B cell (primary cell): ENCODE data around the gene PCK2. TPM values are rescaled to one million over a fixed set of nuclear protein-coding genes. Genes with fewer than 3 reads are reported as not detected.

Source experiments
- ATAC-seq: fragments of 200-7000 bp; cut with Tn5 transposase; one replicate; pipeline ENCODE4 v1.10.0; 2021; ENCODE audit warnings: low read depth, mild to moderate bottlenecking, moderate number of reproducible peaks, moderate library complexity
- CTCF ChIA-PET: fragments of 350-600 bp; sonication (Branson Sonifier 250); formaldehyde crosslinking; loops from one replicate; lab custom pipeline; 2021; ENCODE audit warnings: antibody characterized with exemption, inconsistent platforms; lab: Charles Lee
- POLR2A ChIA-PET: fragments of 350-600 bp; sonication (Branson Sonifier 250); formaldehyde crosslinking; loops from one replicate; lab custom pipeline; 2021; ENCODE audit warnings: antibody characterized with exemption; lab: Charles Lee
- DNase-seq: peaks from one replicate; pipeline ENCODE4 v3.0.0; 2013
- H2AFZ ChIP-seq: 2 replicates; pipeline ENCODE4 v1.6.1; 2012; ENCODE audit warnings: mild to moderate bottlenecking, low read depth, low read length; ENCODE audit not compliant: insufficient read depth, poor library complexity, severe bottlenecking
- H3K27ac ChIP-seq, 2 donors: 1 replicate in 1 of 2; 2 replicates in 1 of 2; pipeline ENCODE4 v1.5.1; 2012 to 2013; ENCODE audit warnings: low read length in 2 of 2, mild to moderate bottlenecking in 2 of 2, moderate library complexity in 1 of 2
- H3K27me3 ChIP-seq, 4 experiments: fragments of 200-600 bp in 1 of 4; sonication (generic) in 1 of 4; replicated peaks in 1 of 4; 1 replicate in 2 of 4; 2 replicates in 2 of 4; pipeline versions ENCODE4 v1.6.1 to v1.7.0; 2013 to 2016; ENCODE audit warnings: low read length in 3 of 4, mild to moderate bottlenecking in 2 of 4, mixed read lengths in 1 of 4, moderate library complexity in 1 of 4; ENCODE audit not compliant: insufficient read depth in 4 of 4, control insufficient read depth in 3 of 4; ENCODE audit errors: control extremely low read depth in 1 of 4
- H3K36me3 ChIP-seq, 2 experiments: replicated peaks in 1 of 2; 1 replicate in 1 of 2; 2 replicates in 1 of 2; pipeline versions ENCODE4 v1.6.1 to v1.7.1; 2013; ENCODE audit warnings: low read length in 1 of 2; ENCODE audit not compliant: insufficient read depth in 2 of 2, control insufficient read depth in 1 of 2; ENCODE audit errors: control extremely low read depth in 1 of 2, extremely low read depth in 1 of 2
- H3K4me1 ChIP-seq, 2 donors: fragments of 200-600 bp in 1 of 2; sonication (generic) in 1 of 2; 1 replicate in 1 of 2; 2 replicates in 1 of 2; pipeline versions ENCODE4 v1.5.1 to v1.6.1; 2013 to 2017; ENCODE audit warnings: low read length in 2 of 2; ENCODE audit not compliant: control insufficient read depth in 2 of 2, insufficient read depth in 2 of 2
- H3K4me2 ChIP-seq: replicated peaks from 2 replicates; pipeline ENCODE3; 2012; ENCODE audit warnings: mild to moderate bottlenecking, low read depth, low read length; ENCODE audit not compliant: poor library complexity, severe bottlenecking
- H3K4me3 ChIP-seq, 5 experiments: fragments of 200-600 bp in 1 of 5; sonication (generic) in 1 of 5; 1 replicate in 3 of 5; 2 replicates in 2 of 5; pipeline versions ENCODE4 v1.5.1 to v1.7.0; 2011 to 2016; ENCODE audit warnings: low read length in 4 of 5, mild to moderate bottlenecking in 4 of 5, low read depth in 2 of 5, control low read depth in 1 of 5, moderate library complexity in 1 of 5; ENCODE audit not compliant: insufficient read depth in 1 of 5; ENCODE audit errors: control extremely low read depth in 1 of 5, extremely low read depth in 1 of 5
- H3K79me2 ChIP-seq: fragments of 200-600 bp; sonication (generic); one replicate; pipeline ENCODE4 v1.6.0; 2016; ENCODE audit warnings: low read length; ENCODE audit not compliant: control insufficient read depth, insufficient read depth
- H3K9ac ChIP-seq: fragments of 200-600 bp; sonication (generic); 2 replicates; pipeline ENCODE4 v1.6.1; 2017; ENCODE audit warnings: mild to moderate bottlenecking, low read length, moderate library complexity
- H3K9me3 ChIP-seq, 3 donors: one replicate each; pipeline versions ENCODE4 v1.6.1 to v1.7.1; 2013; ENCODE audit warnings: low read length in 2 of 3; ENCODE audit not compliant: control insufficient read depth in 2 of 3, insufficient read depth in 1 of 3; ENCODE audit errors: control extremely low read depth in 1 of 3
- H4K20me1 ChIP-seq: 2 replicates; pipeline ENCODE4 v1.6.0; 2012; ENCODE audit warnings: mild to moderate bottlenecking, low read length; ENCODE audit not compliant: insufficient read depth, control insufficient read depth, poor library complexity, severe bottlenecking
- H3K27ac Mint-ChIP-seq: one replicate; pipeline ENCODE4 v1.8.0; 2021; ENCODE audit warnings: mixed read lengths
- H3K27me3 Mint-ChIP-seq: one replicate; pipeline ENCODE4 v1.8.0; 2021; ENCODE audit warnings: mixed read lengths
- H3K4me1 Mint-ChIP-seq: one replicate; pipeline ENCODE4 v1.8.0; 2021; ENCODE audit warnings: mixed read lengths
- H3K4me3 Mint-ChIP-seq: one replicate; pipeline ENCODE4 v1.8.0; 2021; ENCODE audit warnings: mixed read lengths
- H3K9me3 Mint-ChIP-seq: one replicate; pipeline ENCODE4 v1.8.0; 2022; ENCODE audit warnings: mixed read lengths; ENCODE audit not compliant: insufficient read depth
- CTCF ChIP-seq: fragments of 200-600 bp; IDR thresholded peaks from one replicate; pipeline ENCODE4 v1.8.0; 2022; ENCODE audit warnings: antibody characterized with exemption, mild to moderate bottlenecking
- EZH2 ChIP-seq: IDR thresholded peaks from 2 replicates; pipeline ENCODE4 v1.6.1; 2012; ENCODE audit warnings: borderline replicate concordance, low read depth, mild to moderate bottlenecking, moderate library complexity, low read length; ENCODE audit not compliant: insufficient read depth, poor library complexity, severe bottlenecking
- WGBS: methylation state at CpG from one replicate; pipeline ENCODE4 v1.1.5; 2013; ENCODE audit warnings: missing lambda C conversion rate; ENCODE audit not compliant: insufficient coverage; 5-methylcytosine and 5-hydroxymethylcytosine counted together
- intact Hi-C: fragments of 100-400 bp; cut with micrococcal nuclease; formaldehyde crosslinking; loops from one replicate; pipeline ENCODE4 v1.10.0; 2022
- polyA plus RNA-seq: library from polyadenylated mRNA; depleted of rRNA; stranded (reverse); fragments of >200 nt; gene quantifications from 2 replicates; pipeline ENCODE4 v1.2.3, GENCODE V29; 2012
- total RNA-seq, 2 donors: library from RNA; stranded (reverse); fragments of 120-200 nt in 1 of 2; gene quantifications; 1 replicate in 1 of 2; 2 replicates in 1 of 2; pipeline versions ENCODE4 v1.2.3 to v1.2.4, GENCODE V29; 2013 to 2022

Gene PCK2
- total and polyA plus RNA-seq, 2 donors (not counting 1 experiment from before 2014, with no cell fraction given) = 40.4 to 58.4 TPM

- DNase-seq (no peak), ATAC-seq (no peak)
- Histone ChIP-seq H3K9ac (peak overlapping the region; percentile 98), H3K4me2 (peak overlapping the region; percentile 95), H3K79me2 (peaks cover 37% of the 10 kb centered on the region), H3K36me3 (peaks cover under 1 to 37% of the 10 kb centered on the region in 2 experiments), H3K27ac (peak overlapping the region; percentile 99 to 100), H2AFZ (peak overlapping the region; percentile 82), H3K27me3 (no peaks in the 10 kb centered on the region), H3K4me1 (peaks cover 17 to 25% of the 10 kb centered on the region in 2 donors), H3K9me3 (no peaks in the 10 kb centered on the region), H4K20me1 (peaks cover 13% of the 10 kb centered on the region), H3K4me3 (peak overlapping the region; percentile 88 to 99 (median 97))
- ChIA-PET POLR2A (interaction anchor here (0.9 to 2.9 kb wide), 13 partner anchors 10 to 174 kb away, joined by 3 to 49 read pairs (median 15); partner anchors contain the start of genes EMC9, IRF9, MDP1 and PCK2), CTCF (interaction anchor here (0.8 to 4.1 kb wide), 19 partner anchors 8 to 195 kb away, joined by 3 to 37 read pairs (median 5); partner anchors contain the start of genes CARMIL3, CIDEB, EMC9 and IRF9)
- Mint-ChIP-seq H3K4me1 (peaks cover 26% of the 10 kb centered on the region), H3K27ac (peak overlapping the region; percentile 100), H3K4me3 (peak overlapping the region; percentile 93), H3K27me3 (no peaks in the 10 kb centered on the region), H3K9me3 (no peaks in the 10 kb centered on the region)
- intact Hi-C loops = loop anchor here (1.0 to 10.0 kb wide), 6 partner anchors 56 to 561 kb away; partner anchors contain the start of genes GMPR2, NEDD8, SDR39U1 and THTPA
- TF ChIP-seq EZH2 (no peak), CTCF (no peak)
- 4% methylated on average over 12 of the region's 14 CpGs for WGBS
Observed at GRCh38 chr14:24115422-24116127, 21.5 kb downstream of the PCK2 start.
